Nephron (organoid): Measurements from ENCODE around the gene RARRES1.

Source experiments
- H3K27ac Mint-ChIP-seq, 3 experiments: 2 replicates each; pipeline ENCODE4 v1.8.0; 2020; ENCODE audit warnings: mixed read lengths in 3 of 3, mild to moderate bottlenecking in 2 of 3, moderate library complexity in 1 of 3
- H3K27me3 Mint-ChIP-seq: 2 replicates; pipeline ENCODE4 v1.8.0; 2021; ENCODE audit warnings: low read depth, mild to moderate bottlenecking, moderate library complexity, mixed read lengths
- H3K36me3 Mint-ChIP-seq: 2 replicates; pipeline ENCODE4 v1.8.0; 2020; ENCODE audit warnings: low read depth, mixed read lengths
- H3K4me1 Mint-ChIP-seq: 2 replicates; pipeline ENCODE4 v1.8.0; 2020; ENCODE audit warnings: mixed read lengths
- H3K4me3 Mint-ChIP-seq, 3 experiments: 2 replicates each; pipeline ENCODE4 v1.8.0; 2020; ENCODE audit warnings: mild to moderate bottlenecking in 3 of 3, mixed read lengths in 3 of 3, moderate library complexity in 2 of 3
- H3K9me3 Mint-ChIP-seq: 2 replicates; pipeline ENCODE4 v1.8.0; 2020; ENCODE audit warnings: mixed read lengths
- CTCF ChIP-seq, 3 experiments: fragments of 200-600 bp; sonication (generic); IDR thresholded peaks; one replicate each; pipeline ENCODE4 v1.5.0; 2021; ENCODE audit warnings: antibody characterized with exemption in 3 of 3; ENCODE audit not compliant: unreplicated experiment in 3 of 3

RARRES1 gene

GRCh38 chr3:158652463-158652862 is 79.8 kb downstream of the RARRES1 start:
- H3K9me3 Mint-ChIP-seq, result no peaks in the 10 kb centered on the region
- H3K27me3 Mint-ChIP-seq, result no peaks in the 10 kb centered on the region
- H3K36me3 Mint-ChIP-seq, result peaks cover 38% of the 10 kb centered on the region
- H3K27ac Mint-ChIP-seq, result no peak overlapping the region
- no peak for TF ChIP-seq CTCF (IDR thresholded peaks at IDR 0.05; ENCODE audit: unreplicated experiment in 3 of 3)
- no peak overlapping the region for H3K4me3 Mint-ChIP-seq
- no peaks in the 10 kb centered on the region for H3K4me1 Mint-ChIP-seq

- no peak for TF ChIP-seq CTCF (IDR thresholded peaks at IDR 0.05; ENCODE audit: unreplicated experiment in 3 of 3)
- no peaks in the 10 kb centered on the region for H3K27me3 Mint-ChIP-seq
- no peaks in the 10 kb centered on the region for H3K4me1 Mint-ChIP-seq
- H3K4me3 Mint-ChIP-seq, result no peak overlapping the region
- H3K27ac Mint-ChIP-seq, result no peak overlapping the region
- H3K9me3 Mint-ChIP-seq, result no peaks in the 10 kb centered on the region
- peaks cover 35% of the 10 kb centered on the region for H3K36me3 Mint-ChIP-seq
Observed at GRCh38 chr3:158651192-158651591, 81.1 kb downstream of the RARRES1 start.

GRCh38 chr3:158649791-158650190 is 82.5 kb downstream of the RARRES1 start:
- no peaks in the 10 kb centered on the region for H3K27me3 Mint-ChIP-seq
- TF ChIP-seq CTCF (IDR thresholded peaks at IDR 0.05; ENCODE audit: unreplicated experiment in 3 of 3), result no peak
- H3K4me3 Mint-ChIP-seq, result no peak overlapping the region
- H3K4me1 Mint-ChIP-seq, result peaks cover 8% of the 10 kb centered on the region
- H3K27ac Mint-ChIP-seq, result no peak overlapping the region
- H3K9me3 Mint-ChIP-seq, result no peaks in the 10 kb centered on the region
- H3K36me3 Mint-ChIP-seq, result peaks cover 31% of the 10 kb centered on the region
